ENCODE results near the gene AR.
"Not testable (repeated sequence)": the region's sequence is repeated elsewhere in the genome, so short reads cannot be mapped to it uniquely, and the experiment has no call there.

AR gene

GRCh38 chrX:67637293-67637692 lies 93.5 kb downstream of the AR start:
- not testable (repeated sequence) for DNase-seq (ENCODE audit: low spot score)

- DNase-seq (ENCODE audit: low spot score): no peak
Measured at GRCh38 chrX:67648361-67648760, 104.5 kb downstream of the AR start.

- no peak for DNase-seq (ENCODE audit: low spot score)
Measured at GRCh38 chrX:67651437-67652142, 107.8 kb downstream of the AR start.

DNA sequence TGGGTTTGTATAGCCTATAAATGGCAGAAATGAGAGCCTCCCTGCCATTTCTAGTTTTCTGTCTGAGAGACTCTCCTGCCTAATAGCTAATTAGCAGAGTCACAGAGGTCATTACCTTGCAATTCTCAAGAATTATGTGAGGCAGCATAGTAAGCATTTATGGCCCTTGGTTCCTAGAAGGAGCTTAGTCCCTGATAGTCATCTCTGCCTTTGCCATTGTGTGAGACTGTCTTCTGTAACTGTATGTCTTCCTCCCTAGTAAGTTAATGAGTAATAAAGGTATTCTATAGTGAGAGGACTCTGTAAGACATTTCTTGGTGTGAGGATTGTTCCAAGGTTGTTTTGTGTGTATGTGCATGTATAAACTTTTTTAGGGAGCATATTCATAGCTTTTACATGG lies 108.7 kb downstream of the AR start:
- DNase-seq (ENCODE audit: low spot score): no peak

DNA sequence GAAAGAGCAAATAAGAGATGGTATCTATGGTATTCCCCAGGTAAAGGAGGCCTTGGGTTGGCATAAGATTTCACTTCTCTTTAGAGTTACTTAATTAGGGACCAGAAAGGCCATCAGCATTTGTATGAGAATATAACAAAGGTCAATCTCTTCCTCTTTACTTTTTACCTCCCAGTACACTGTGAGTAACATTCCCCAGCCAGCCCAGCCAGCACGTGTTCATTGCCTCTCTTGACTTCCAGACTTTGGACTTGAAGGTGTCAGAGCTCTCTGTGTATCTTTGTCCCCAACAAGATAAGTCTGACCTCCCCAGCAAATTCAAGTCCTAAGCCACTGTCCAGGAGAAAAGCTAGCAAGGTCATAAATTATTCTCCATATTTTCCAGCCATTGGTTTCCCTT lies 110.5 kb downstream of the AR start:
- DNase-seq (ENCODE audit: low spot score): no peak

- DNase-seq (ENCODE audit: low spot score): no peak
Measured at GRCh38 chrX:67665583-67665982, 121.8 kb downstream of the AR start.

DNA sequence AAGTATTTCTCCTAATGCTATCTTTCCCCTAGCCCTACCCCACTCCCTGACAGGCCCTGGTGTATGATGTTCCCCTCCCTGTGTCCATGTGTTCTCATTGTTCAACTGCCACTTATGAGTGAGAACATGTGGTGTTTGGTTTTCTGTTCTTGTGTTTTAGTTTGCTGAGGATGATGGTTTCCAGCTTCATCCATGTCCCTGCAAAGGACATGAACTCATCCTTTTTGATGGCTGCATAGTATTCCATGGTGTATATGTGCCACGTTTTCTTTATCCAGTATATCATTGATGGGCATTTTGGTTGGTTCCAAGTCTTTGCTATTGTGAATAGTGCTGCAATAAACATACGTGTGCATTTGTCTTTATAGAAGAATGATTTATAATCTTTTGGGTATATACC lies 126.9 kb downstream of the AR start:
- not testable (repeated sequence) for DNase-seq (ENCODE audit: low spot score)

DNA sequence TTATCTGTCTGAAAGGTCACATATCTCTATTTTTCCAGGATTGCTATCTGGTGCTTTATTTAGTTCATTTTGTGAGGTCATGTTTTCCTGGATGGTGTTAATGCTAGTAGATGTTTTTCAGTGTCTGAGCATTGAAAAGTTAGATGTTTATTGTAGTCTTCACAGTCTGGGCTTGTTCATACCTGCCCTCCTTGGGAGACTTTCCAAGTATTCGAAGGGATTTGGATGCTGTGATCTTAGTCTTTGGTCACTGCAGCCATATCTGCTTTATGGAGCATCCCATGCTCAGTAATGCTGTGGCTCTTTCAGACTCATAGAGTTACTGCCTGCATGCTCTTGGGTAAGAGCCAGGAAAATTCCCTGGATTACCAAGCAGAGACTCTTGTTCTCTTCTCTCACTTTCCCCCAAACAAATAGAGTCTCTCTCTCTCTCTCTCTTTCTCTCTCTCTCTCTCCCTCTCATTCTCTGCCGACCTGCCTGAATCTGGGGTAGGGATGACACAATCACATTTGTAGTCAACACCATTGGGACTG lies 130.0 kb downstream of the AR start:
- no peak for DNase-seq (ENCODE audit: low spot score)

DNA sequence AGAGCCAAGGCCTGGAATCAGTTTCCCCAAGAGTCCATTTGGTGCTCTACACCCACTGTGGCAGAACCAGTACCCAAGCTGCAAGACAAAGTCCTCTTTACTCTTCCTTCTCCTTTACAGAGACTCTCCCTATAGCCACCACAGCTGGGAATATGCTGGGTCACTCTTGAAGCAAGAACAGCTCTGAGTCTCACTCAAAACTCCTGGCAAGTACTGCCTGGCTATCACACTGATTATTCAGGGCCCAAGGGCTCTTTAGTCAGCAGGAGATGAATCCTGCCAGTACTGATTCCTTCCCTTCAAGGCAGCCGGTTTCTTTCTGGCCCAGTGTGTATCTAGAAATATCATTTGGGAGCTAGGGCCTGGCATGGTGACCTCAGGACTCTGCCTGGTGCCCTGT lies 130.9 kb downstream of the AR start:
- no peak for DNase-seq (ENCODE audit: low spot score)

DNA sequence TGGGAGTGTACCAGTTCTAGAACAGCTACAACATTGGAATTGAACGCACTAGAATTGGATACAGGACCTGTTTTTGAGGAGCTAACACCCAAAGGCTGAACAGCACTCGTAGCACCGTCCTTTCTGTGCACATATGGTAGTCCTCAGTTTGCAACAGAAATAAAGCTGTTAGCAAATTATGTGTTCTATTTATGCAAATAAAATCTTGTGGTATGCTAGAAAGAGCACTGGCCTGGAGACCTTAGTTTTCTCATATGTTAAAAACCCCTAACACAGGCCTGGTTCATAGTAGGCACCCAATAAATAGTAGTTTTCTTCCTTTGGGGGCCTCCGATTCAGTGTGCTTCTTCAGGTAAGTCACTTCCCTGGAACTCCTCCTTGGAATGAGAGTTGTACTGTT lies 140.3 kb downstream of the AR start:
- no peak for DNase-seq (ENCODE audit: low spot score)

DNA sequence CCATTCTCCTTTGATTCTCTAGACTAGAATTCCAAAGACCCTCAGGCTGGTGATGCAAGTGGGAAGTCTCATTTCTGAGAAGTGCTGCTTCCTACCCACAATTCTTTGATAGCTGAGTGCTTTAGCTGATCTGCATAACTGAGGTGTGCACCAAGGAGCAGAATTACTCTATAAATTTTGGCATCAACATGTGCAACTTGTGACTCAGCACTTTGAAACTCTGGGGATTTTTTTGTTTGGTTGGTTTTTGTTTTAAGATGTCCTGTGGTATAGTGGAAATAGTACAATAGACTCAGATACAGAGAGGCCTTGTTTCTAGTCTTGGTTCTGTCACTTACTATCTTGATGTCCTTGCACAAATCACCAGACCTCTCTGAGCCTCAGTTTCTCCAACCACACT lies 148.4 kb downstream of the AR start:
- no peak for DNase-seq (ENCODE audit: low spot score)

DNA sequence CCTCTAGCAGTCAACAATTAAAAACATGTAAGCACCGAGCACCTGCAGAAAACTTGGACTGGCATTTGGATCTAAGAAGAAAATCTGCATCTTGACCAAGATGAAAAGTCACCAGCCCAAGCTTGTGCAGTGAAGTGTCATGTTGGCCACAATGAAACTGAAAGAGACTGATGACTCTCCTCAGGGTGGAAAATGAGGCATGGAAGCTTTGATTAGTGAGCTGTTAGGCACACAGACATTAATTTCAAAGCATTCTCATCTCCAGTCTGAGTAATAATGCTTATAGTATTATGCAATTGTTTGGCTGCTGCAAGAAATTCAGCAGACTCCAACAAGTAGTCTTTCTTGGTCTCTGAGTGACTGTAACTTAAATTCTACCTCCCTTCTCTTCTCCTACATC lies 150.1 kb downstream of the AR start:
- no peak for DNase-seq (ENCODE audit: low spot score)

- no peak for DNase-seq (ENCODE audit: low spot score)
Measured at GRCh38 chrX:67697452-67697851, 153.6 kb downstream of the AR start.

- DNase-seq (ENCODE audit: low spot score): no peak
Measured at GRCh38 chrX:67700602-67701001, 156.8 kb downstream of the AR start.

DNA sequence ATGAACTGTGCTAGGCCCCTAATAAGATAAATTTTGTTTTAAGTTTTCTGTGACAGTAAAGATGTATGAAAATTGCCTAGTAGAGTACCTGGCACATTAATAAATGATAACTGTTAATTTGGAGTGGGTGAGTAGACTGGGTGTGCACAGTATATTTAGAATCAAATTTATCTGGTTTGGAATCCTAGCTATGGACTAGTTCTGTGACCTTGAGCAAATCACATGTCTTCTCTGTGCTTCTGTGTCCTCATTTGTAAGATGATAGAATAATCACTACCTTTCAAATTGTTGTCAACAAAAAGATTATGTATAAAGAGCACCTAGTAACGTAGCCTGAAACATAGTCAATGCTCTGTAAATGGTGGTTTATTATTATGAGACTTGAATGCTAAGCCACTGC lies 170.2 kb downstream of the AR start:
- DNase-seq (ENCODE audit: low spot score): no peak

GRCh38 chrX:67717571-67717970 lies 173.8 kb downstream of the AR start:
- no peak for DNase-seq (ENCODE audit: low spot score)

DNA sequence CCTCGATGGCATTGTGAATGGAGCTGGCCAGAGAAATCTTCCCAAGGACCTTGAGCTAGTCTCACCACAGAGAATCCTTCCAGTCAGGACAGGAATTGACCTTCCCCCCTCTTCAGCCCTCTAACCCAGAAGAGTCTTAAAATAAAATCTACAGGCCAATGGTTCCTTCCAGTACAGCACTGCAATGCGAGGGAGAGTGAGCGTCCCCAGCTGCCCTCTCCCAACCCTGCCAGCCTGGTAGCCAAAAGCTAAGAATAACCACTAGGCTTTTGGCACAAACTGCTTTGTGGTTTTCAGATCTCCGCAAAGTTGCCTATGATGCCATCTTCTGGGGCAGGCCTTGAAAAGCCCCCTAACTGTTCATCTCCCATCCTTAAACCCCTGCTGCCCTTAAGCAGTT lies 175.1 kb downstream of the AR start:
- no peak for DNase-seq (ENCODE audit: low spot score)

- no peak for DNase-seq (ENCODE audit: low spot score)
Measured at GRCh38 chrX:67720344-67720743, 176.5 kb downstream of the AR start.

DNA sequence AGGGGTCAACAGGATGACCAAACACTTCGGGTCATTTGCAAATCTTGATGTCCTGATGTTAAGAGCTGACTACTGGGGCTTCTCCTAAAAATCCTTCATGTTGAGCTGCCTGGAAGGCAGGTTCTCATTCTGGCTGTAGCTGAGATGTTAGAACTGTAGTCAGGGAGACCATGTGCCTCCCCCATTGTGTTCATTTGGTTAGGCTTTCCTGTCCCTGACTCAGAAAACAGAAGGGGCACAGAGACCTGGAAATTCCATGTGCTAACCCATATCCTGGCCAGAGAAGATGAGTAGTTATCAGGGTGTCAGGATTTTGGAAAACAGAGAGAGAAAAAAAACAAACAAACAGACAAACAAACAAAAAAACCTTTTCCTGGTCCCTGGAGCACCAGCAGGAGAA lies 177.5 kb downstream of the AR start:
- no peak for DNase-seq (ENCODE audit: low spot score)

DNA sequence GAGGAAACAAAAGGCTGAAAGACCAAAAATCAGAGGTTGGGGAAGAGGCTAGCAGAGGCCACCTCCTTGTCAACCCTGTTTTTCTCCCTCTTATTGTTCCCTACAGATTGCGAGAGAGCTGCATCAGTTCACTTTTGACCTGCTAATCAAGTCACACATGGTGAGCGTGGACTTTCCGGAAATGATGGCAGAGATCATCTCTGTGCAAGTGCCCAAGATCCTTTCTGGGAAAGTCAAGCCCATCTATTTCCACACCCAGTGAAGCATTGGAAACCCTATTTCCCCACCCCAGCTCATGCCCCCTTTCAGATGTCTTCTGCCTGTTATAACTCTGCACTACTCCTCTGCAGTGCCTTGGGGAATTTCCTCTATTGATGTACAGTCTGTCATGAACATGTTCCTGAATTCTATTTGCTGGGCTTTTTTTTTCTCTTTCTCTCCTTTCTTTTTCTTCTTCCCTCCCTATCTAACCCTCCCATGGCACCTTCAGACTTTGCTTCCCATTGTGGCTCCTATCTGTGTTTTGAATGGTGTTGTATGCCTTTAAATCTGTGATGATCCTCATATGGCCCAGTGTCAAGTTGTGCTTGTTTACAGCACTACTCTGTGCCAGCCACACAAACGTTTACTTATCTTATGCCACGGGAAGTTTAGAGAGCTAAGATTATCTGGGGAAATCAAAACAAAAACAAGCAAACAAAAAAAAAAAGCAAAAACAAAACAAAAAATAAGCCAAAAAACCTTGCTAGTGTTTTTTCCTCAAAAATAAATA lies 179.9 kb downstream of the AR start:
- no peak for DNase-seq (ENCODE audit: low spot score)

DNA sequence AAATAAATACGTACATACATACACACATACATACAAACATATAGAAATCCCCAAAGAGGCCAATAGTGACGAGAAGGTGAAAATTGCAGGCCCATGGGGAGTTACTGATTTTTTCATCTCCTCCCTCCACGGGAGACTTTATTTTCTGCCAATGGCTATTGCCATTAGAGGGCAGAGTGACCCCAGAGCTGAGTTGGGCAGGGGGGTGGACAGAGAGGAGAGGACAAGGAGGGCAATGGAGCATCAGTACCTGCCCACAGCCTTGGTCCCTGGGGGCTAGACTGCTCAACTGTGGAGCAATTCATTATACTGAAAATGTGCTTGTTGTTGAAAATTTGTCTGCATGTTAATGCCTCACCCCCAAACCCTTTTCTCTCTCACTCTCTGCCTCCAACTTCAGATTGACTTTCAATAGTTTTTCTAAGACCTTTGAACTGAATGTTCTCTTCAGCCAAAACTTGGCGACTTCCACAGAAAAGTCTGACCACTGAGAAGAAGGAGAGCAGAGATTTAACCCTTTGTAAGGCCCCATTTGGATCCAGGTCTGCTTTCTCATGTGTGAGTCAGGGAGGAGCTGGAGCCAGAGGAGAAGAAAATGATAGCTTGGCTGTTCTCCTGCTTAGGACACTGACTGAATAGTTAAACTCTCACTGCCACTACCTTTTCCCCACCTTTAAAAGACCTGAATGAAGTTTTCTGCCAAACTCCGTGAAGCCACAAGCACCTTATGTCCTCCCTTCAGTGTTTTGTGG lies 180.7 kb downstream of the AR start:
- DNase-seq (ENCODE audit: low spot score): no peak

DNA sequence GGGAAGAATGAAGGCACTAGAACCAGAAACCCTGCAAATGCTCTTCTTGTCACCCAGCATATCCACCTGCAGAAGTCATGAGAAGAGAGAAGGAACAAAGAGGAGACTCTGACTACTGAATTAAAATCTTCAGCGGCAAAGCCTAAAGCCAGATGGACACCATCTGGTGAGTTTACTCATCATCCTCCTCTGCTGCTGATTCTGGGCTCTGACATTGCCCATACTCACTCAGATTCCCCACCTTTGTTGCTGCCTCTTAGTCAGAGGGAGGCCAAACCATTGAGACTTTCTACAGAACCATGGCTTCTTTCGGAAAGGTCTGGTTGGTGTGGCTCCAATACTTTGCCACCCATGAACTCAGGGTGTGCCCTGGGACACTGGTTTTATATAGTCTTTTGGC lies 181.7 kb downstream of the AR start:
- no peak for DNase-seq (ENCODE audit: low spot score)

DNA sequence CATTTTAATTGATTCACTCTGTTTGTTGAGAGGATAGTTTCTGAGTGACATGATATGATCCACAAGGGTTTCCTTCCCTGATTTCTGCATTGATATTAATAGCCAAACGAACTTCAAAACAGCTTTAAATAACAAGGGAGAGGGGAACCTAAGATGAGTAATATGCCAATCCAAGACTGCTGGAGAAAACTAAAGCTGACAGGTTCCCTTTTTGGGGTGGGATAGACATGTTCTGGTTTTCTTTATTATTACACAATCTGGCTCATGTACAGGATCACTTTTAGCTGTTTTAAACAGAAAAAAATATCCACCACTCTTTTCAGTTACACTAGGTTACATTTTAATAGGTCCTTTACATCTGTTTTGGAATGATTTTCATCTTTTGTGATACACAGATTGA lies 182.2 kb downstream of the AR start:
- no peak for DNase-seq (ENCODE audit: low spot score)
